IgD-negative memory B cell (primary cell): ENCODE data around the gene WFDC5. TPM values are rescaled to one million over a fixed set of nuclear protein-coding genes. Genes with fewer than 3 reads are reported as not detected.

Experiments
- H3K27ac Mint-ChIP-seq, 3 donors: one replicate each; pipeline ENCODE4 v1.8.0; 2020 to 2022; ENCODE audit warnings: mild to moderate bottlenecking in 3 of 3, mixed read lengths in 3 of 3, moderate library complexity in 1 of 3
- H3K27me3 Mint-ChIP-seq: one replicate; pipeline ENCODE4 v1.8.0; 2021; ENCODE audit warnings: mixed read lengths
- H3K36me3 Mint-ChIP-seq: one replicate; pipeline ENCODE4 v1.8.0; 2020; ENCODE audit warnings: mild to moderate bottlenecking, mixed read lengths
- H3K4me1 Mint-ChIP-seq, 3 donors: one replicate each; pipeline ENCODE4 v1.8.0; 2020 to 2022; ENCODE audit warnings: mixed read lengths in 3 of 3, mild to moderate bottlenecking in 1 of 3
- H3K4me3 Mint-ChIP-seq, 4 donors: one replicate each; pipeline ENCODE4 v1.8.0; 2020 to 2022; ENCODE audit warnings: mild to moderate bottlenecking in 4 of 4, mixed read lengths in 4 of 4, moderate library complexity in 3 of 4
- H3K9me3 Mint-ChIP-seq, 3 donors: one replicate each; pipeline ENCODE4 v1.8.0; 2020 to 2021; ENCODE audit warnings: mixed read lengths in 3 of 3, mild to moderate bottlenecking in 1 of 3
- polyA plus RNA-seq: library from polyadenylated mRNA; unstranded; fragments of 300-500 nt; fragmentation: Illumina TruSeq; gene quantifications from one replicate; pipeline ENCODE4 v1.2.3, GENCODE V29; 2021

Gene WFDC5
- polyA plus RNA-seq, 1 donor from 2014 or later = not detected

GRCh38 chr20:45103072-45103471 is 11.9 kb downstream of the WFDC5 start:
- no peak overlapping the region for H3K4me3 Mint-ChIP-seq
- H3K4me1 Mint-ChIP-seq = peaks cover 0 to 7% (median 3%) of the 10 kb centered on the region in 3 donors
- peaks cover 37% of the 10 kb centered on the region for H3K27me3 Mint-ChIP-seq
- no peak overlapping the region for H3K27ac Mint-ChIP-seq
- H3K9me3 Mint-ChIP-seq = no peaks in the 10 kb centered on the region
- H3K36me3 Mint-ChIP-seq = no peaks in the 10 kb centered on the region

- Mint-ChIP-seq H3K27me3 (peaks cover 42% of the 10 kb centered on the region), H3K27ac (no peak overlapping the region), H3K4me3 (no peak overlapping the region)
Observed at GRCh38 chr20:45101333-45101850, 13.6 kb downstream of the WFDC5 start.

GRCh38 chr20:45100563-45101245 is 14.3 kb downstream of the WFDC5 start, which contains the start of gene KCNS1:
Gene KCNS1, minus strand, starts transcription at chr20:45101127. Its CDS starts 1,891 bp downstream, at chr20:45099236.
- Mint-ChIP-seq H3K27ac (peak within 1 kb of the TSS in 1 of 3 donors; percentile 18), H3K4me1 (peaks cover 4 to 7% (median 7%) of the 10 kb centered on the region in 3 donors), H3K36me3 (no peaks in the 10 kb centered on the region), H3K9me3 (no peaks in the 10 kb centered on the region), H3K4me3 (peak within 1 kb of the TSS in 2 of 4 donors; percentile 47 to 73), H3K27me3 (peaks cover 42% of the 10 kb centered on the region)

More at GRCh38 chr20:45101333-45101850, 13.6 kb downstream of the WFDC5 start:
- Mint-ChIP-seq H3K9me3 (no peaks in the 10 kb centered on the region), H3K36me3 (no peaks in the 10 kb centered on the region), H3K4me1 (peaks cover 0 to 7% (median 5%) of the 10 kb centered on the region in 3 donors)

- Mint-ChIP-seq H3K4me1 (peaks cover 5 to 8% (median 7%) of the 10 kb centered on the region in 3 donors), H3K9me3 (no peaks in the 10 kb centered on the region), H3K4me3 (peak overlapping the region in 2 of 4 donors; percentile 60 to 79), H3K27ac (no peak overlapping the region), H3K36me3 (no peaks in the 10 kb centered on the region), H3K27me3 (peaks cover 34% of the 10 kb centered on the region)
Observed at GRCh38 chr20:45098103-45098773, 16.7 kb downstream of the WFDC5 start.

- Mint-ChIP-seq H3K4me3 (no peak overlapping the region), H3K9me3 (no peaks in the 10 kb centered on the region), H3K27ac (peak overlapping the region in 1 of 3 donors; percentile 89), H3K27me3 (peaks cover 32% of the 10 kb centered on the region), H3K4me1 (peaks cover 5 to 8% (median 7%) of the 10 kb centered on the region in 3 donors), H3K36me3 (no peaks in the 10 kb centered on the region)
Observed at GRCh38 chr20:45097485-45098102, 17.4 kb downstream of the WFDC5 start.

GRCh38 chr20:45096781-45097180 is 18.2 kb downstream of the WFDC5 start:
- no peaks in the 10 kb centered on the region for H3K9me3 Mint-ChIP-seq

GRCh38 chr20:45095805-45096238 is 19.2 kb downstream of the WFDC5 start:
- Mint-ChIP-seq H3K36me3 (no peaks in the 10 kb centered on the region), H3K9me3 (no peaks in the 10 kb centered on the region), H3K27ac (peak overlapping the region in 1 of 3 donors; percentile 2), H3K27me3 (peaks cover 30% of the 10 kb centered on the region), H3K4me1 (peaks cover 5% of the 10 kb centered on the region in 3 donors), H3K4me3 (no peak overlapping the region)

More at GRCh38 chr20:45096781-45097180, 18.2 kb downstream of the WFDC5 start:
- Mint-ChIP-seq H3K36me3 (no peaks in the 10 kb centered on the region), H3K4me3 (peak overlapping the region in 2 of 4 donors; percentile 3 to 13), H3K4me1 (peaks cover 5 to 8% (median 7%) of the 10 kb centered on the region in 3 donors), H3K27ac (peak overlapping the region in 1 of 3 donors; percentile 20), H3K27me3 (peaks cover 32% of the 10 kb centered on the region)

- Mint-ChIP-seq H3K27ac (peak overlapping the region in 2 of 3 donors; percentile 2 to 64), H3K4me3 (no peak overlapping the region), H3K27me3 (peaks cover 24% of the 10 kb centered on the region), H3K4me1 (peaks cover 4 to 5% (median 5%) of the 10 kb centered on the region in 3 donors), H3K9me3 (no peaks in the 10 kb centered on the region), H3K36me3 (no peaks in the 10 kb centered on the region)
Observed at GRCh38 chr20:45094864-45095574, 20.0 kb downstream of the WFDC5 start.

- peak overlapping the region in 2 of 3 donors; percentile 4 to 64 for H3K27ac Mint-ChIP-seq
- H3K9me3 Mint-ChIP-seq = no peaks in the 10 kb centered on the region
Observed at GRCh38 chr20:45094201-45094600, 20.8 kb downstream of the WFDC5 start.

GRCh38 chr20:45092898-45093297 is 22.1 kb downstream of the WFDC5 start:
- Mint-ChIP-seq H3K27me3 (peaks cover 8% of the 10 kb centered on the region), H3K4me1 (peaks cover 0 to 5% (median 5%) of the 10 kb centered on the region in 3 donors), H3K27ac (no peak overlapping the region), H3K9me3 (no peaks in the 10 kb centered on the region), H3K36me3 (no peaks in the 10 kb centered on the region), H3K4me3 (no peak overlapping the region)

More at GRCh38 chr20:45094201-45094600, 20.8 kb downstream of the WFDC5 start:
- Mint-ChIP-seq H3K4me1 (peaks cover 4 to 5% (median 5%) of the 10 kb centered on the region in 3 donors), H3K4me3 (no peak overlapping the region), H3K27me3 (peaks cover 16% of the 10 kb centered on the region), H3K36me3 (no peaks in the 10 kb centered on the region)

GRCh38 chr20:45091366-45091765 is 23.6 kb downstream of the WFDC5 start:
- Mint-ChIP-seq H3K4me3 (no peak overlapping the region), H3K27me3 (no peaks in the 10 kb centered on the region), H3K4me1 (peaks cover 2 to 18% (median 8%) of the 10 kb centered on the region in 3 donors), H3K36me3 (peaks cover 3% of the 10 kb centered on the region), H3K9me3 (no peaks in the 10 kb centered on the region), H3K27ac (peak overlapping the region in 1 of 3 donors; percentile 56)

GRCh38 chr20:45090481-45090880 is 24.5 kb downstream of the WFDC5 start:
- H3K4me3 Mint-ChIP-seq = no peak overlapping the region
- H3K9me3 Mint-ChIP-seq = no peaks in the 10 kb centered on the region
- peaks cover 3% of the 10 kb centered on the region for H3K36me3 Mint-ChIP-seq
- peaks cover 3 to 20% (median 9%) of the 10 kb centered on the region in 3 donors for H3K4me1 Mint-ChIP-seq
- no peak overlapping the region for H3K27ac Mint-ChIP-seq
- no peaks in the 10 kb centered on the region for H3K27me3 Mint-ChIP-seq

GRCh38 chr20:45088247-45088646 is 26.7 kb downstream of the WFDC5 start:
- Mint-ChIP-seq H3K36me3 (peaks cover 3% of the 10 kb centered on the region), H3K4me3 (no peak overlapping the region), H3K4me1 (peaks cover 6 to 23% (median 15%) of the 10 kb centered on the region in 3 donors), H3K27ac (no peak overlapping the region), H3K27me3 (no peaks in the 10 kb centered on the region), H3K9me3 (no peaks in the 10 kb centered on the region)

- Mint-ChIP-seq H3K4me1 (peaks cover 6 to 23% (median 15%) of the 10 kb centered on the region in 3 donors), H3K36me3 (peaks cover 3% of the 10 kb centered on the region), H3K27me3 (no peaks in the 10 kb centered on the region), H3K27ac (peak overlapping the region in 1 of 3 donors; percentile 8), H3K4me3 (no peak overlapping the region), H3K9me3 (peaks cover 0 to 3% (median 0%) of the 10 kb centered on the region in 3 donors)
Observed at GRCh38 chr20:45087814-45088213, 27.2 kb downstream of the WFDC5 start.
